Effector CD4-positive, alpha-beta T cell (primary cell): ENCODE measurements around the gene ENO2.
A peak's percentile ranks its signal among the peaks of the same experiment; 100 is the strongest.

ENCODE experiments used
- DNase-seq: peaks from one replicate; pipeline ENCODE4 v3.0.0-alpha.2; 2020

Gene ENO2

DNA sequence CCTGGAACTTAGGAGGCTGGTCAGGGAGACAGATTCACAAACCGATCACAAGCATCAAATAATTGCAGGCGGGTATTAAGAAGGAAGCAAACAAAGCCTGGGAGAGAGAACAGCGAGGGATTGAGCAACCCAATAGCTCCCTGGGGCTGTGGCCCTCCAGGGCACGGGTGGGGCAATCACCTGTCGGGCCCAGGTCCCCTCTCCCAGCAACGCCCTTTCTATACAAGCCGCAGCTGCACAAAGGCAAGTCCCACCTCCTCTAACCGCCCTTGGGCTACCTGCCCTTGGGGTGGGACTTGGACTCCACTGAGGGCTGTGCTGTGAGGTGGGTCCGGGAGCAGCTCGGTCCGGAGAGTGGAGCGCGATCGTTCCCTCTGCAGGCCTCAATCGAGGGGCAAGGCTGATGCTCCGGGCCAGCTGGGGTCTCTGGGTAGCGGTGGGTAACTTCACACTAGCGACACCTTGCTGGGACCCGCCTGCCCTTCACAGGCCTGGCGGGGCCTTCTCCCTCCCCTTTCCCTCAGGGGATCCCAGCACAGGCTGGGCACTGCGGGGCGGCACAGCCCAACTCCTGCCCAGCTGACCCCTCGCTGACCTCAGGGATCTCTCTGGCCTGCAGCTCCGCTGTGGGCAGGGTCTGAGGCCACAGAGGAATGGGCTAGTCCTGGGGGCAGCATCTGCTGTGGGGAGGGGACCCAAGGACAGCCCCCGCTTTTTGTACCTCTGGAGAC is 48.1 kb downstream of the ENO2 start:
- no peak for DNase-seq

DNA sequence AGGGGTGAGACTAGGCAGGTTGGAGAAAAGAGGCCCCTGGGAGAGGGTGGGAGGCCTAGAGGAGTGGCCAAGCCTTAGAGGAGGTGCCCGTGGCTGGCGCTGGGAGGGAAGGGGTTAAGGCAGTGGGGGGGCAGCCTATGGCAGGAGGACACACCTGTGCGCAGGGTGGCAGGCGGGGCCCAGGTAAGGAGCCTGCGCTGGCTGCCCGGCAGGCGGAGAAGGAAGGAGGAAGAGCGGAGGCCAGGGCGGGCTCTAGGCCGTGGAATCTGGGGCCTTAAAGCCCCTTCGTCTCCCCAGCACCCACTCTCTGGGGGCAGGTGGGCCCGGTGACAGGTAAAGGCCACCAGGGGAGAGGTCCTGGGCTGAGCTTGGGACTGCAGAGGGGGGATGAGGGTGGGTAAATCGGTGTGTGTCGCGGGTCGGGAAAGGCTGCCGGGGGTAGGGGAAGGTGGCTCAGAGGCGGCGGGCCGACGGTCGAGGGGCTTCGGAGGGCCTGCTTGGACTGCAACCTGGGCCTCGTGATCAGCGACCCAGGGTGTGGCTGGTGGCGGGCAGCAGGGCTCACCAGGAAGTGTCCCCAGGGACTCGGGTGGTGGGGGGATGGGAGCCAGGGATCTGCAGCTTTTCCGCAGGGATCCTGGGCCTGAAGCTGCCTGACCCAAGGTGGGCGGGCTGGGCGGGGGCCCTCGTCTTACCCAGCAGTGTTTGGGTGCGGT is 48.8 kb downstream of the ENO2 start:
- DNase-seq, result no peak

DNA sequence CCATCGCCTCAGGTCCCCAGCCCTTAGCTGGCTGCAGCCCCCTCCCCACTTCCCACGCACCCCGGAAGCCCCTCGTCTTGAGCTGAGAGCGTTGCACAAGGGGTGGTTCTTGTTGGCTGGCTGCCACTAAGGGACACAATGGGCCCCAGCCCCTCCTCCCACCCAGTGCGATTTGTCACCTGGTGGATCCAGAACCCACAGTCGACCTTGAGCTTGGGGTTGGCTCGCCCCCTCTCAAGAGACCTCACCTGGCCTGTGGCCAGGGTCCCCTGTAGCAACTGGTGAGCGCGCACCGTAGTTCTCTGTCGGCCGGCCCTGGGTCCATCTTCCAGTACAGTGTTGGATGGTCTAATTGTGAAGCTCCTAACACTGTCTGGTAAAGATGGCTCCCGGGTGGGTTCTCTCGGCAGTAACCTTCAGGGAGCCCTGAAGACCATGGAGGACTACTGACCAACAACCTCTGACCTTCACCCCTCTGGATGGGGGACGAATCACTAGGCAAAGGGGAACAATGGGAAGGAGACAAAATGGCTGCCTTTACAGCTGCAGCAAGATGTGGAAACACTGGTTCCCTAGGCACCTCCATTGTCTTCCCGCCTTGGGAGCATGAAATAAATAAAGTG is 49.5 kb downstream of the ENO2 start:
- DNase-seq, result no peak

DNA sequence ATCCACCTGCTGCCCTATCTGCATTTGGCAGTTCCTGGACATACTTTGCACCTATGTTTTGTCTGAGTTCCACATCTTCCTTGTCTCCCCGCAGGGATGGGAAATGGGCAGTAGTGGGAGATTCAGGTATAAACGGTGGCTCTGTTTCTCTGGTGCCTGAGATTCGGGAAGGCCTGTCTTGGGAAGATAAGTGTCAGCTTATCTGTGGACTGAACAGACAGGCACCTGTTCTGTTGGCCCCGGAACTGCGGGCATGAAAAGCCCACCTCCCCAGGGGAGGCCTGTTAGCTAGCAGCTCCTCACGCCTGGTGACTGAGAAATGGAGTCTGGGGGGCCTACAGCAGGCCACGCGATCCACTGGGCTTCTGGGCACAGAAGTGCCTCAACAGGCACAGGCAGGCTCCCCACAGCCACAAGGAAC is 50.2 kb downstream of the ENO2 start:
- DNase-seq, result no peak

DNA sequence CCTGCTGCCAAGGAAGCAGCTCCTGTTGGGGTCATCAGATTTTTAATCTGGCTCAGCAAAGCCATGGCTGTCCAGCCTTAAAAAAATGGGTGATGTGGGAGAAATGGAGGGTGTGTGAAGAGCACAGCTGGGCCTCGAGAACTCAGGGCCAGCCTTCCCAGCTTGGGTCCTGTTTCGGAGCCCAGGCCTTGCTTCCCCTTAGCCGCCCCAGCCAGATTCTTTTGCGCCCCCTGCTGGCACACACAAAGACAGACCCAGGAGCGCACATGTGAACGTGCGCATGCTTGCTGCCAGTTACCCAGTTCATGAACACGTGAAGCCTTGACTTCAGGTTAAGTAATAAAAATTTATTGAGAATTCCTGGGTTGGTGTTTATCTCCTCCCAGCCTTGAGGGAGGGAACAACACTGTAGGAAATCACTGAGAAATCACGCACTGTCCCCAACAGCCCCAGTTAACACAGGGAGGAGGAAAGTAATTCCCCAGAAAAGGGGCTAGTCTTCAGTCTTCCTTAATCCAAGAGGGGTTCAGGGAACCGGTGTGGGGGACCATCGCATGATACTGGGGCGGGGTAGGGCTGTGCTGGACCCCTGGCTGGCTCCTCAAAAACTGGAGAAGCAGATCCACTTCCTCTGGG is 50.8 kb downstream of the ENO2 start:
- DNase-seq, result peak; percentile 86

DNA sequence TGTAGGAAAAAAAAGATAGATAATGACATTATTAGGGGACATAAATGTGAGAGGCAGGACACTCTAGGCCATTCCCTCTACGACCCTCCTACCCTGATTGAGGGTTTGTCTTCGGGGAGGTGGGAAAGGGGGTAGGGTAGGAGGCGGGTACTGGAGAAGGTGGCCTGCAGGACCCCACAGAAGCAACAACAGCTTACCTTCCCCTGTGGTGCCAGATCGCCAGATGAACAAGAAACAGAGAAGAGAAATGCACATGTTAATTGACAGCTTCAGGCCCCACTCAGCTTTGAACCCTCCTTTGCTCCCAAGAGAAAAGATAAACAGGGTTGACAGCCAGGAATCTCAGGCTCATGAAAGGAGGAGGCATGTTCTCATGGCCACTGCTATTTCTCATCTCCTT is 51.3 kb downstream of the ENO2 start:
- DNase-seq, result no peak

DNA sequence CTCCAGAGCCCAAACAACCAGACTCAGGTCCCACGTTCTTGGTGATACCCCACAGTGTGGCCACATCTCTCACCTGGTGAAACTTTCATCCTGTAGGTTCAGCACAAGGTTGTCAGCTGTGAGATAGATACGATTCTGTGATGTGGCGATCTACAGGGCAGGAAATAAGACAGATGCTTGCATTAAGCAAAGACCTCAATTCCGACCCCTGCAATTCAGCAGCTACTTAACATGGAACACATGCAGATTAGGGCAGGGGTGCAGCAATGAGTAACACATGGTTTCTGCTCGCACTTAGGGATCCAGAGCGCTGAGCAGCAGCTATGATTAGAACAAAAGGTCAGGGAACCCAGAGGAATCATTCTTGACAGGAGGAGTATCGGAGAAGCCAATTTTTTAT is 52.0 kb downstream of the ENO2 start:
- no peak for DNase-seq

DNA sequence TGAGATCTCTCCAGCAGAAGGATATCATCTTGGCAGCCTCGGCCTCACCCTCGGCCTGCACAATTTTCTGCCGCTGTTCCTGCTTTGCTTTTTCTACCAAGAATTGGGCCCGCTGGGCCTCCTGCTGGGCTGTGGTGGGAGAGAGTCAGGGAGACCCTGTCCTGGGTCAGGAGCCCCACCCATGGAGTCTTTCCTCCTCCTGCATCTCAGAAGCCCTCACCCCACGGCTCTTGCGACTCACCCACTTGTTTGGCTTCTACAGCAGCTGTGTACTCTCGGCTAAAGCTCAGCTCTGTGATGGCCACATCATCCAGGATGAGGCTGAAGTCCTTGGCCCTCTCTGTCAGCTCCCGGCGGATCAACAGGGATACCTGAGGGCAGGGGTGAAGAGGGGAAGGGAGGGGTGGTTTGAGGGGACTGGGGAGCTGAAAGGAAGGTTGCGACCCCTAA is 53.3 kb downstream of the ENO2 start:
- DNase-seq, result no peak

DNA sequence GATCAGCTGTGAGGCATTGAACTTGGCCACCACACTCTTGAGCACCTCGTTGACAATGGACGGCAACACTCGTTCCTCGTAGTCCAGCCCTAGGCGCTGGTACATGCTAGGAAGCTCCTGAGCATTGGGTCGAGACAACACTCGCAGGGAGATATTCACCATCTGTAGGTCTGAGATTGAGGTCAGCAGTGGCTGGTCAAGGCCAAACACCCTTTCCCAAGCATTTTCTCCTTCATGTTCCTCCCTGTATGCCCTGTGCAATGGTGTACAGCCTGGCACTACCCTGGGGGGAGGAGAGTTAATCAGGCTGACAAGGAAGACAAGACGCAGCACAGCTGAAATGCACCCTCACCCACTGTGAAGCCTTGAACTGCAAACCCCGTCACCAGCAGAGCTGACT is 54.0 kb downstream of the ENO2 start:
- no peak for DNase-seq

DNA sequence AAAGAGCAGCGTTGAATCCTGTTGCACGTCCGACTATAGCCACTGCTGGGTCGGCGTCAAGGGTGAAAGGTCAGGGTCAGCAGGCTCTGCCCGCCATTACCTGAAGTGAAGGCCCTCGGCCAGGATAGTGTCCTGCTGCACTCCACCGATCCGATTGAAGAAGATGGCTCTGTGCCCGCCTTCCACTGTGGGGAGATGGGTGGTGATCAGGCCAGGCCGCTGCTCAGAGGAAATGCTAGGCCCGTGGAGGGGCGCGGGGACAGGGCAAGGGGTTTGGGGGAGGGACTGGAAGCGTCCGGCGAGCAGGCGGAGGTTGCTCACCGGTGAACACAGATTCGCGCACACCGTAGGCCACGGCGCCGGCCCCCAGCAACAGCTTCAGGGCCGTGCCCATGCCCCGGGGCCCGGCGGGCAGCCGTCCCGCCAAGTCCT is 55.7 kb downstream of the ENO2 start:
- no peak for DNase-seq
